Activated effector memory CD4-positive, alpha-beta T cell treated with anti-CD3 and anti-CD28 coated beads, Interleukin-2, amount 50 U/mL, for 16 hours (primary cell): ENCODE results near the gene OSBPL10.
"Not testable (repeated sequence)": the region's sequence is repeated elsewhere in the genome, so short reads cannot be mapped to it uniquely, and the experiment has no call there.

ENCODE experiments used
- DNase-seq: peaks from one replicate; pipeline ENCODE4 v3.0.0-alpha.2; 2020

OSBPL10 gene

GRCh38 chr3:31802981-31803740 is 177.9 kb downstream of the OSBPL10 start:
- no peak for DNase-seq

- DNase-seq, result no peak
Observed at GRCh38 chr3:31800436-31800835, 180.6 kb downstream of the OSBPL10 start.

GRCh38 chr3:31798840-31799239 is 182.2 kb downstream of the OSBPL10 start:
- DNase-seq, result no peak

- no peak for DNase-seq
Observed at GRCh38 chr3:31793821-31794220, 187.2 kb downstream of the OSBPL10 start.

GRCh38 chr3:31791090-31791430 is 190.0 kb downstream of the OSBPL10 start:
- no peak for DNase-seq

- DNase-seq, result no peak
Observed at GRCh38 chr3:31790193-31791089, 190.6 kb downstream of the OSBPL10 start.

- DNase-seq, result no peak
Observed at GRCh38 chr3:31789429-31789828, 191.6 kb downstream of the OSBPL10 start.

- DNase-seq, result no peak
Observed at GRCh38 chr3:31785734-31786133, 195.3 kb downstream of the OSBPL10 start.

- no peak for DNase-seq
Observed at GRCh38 chr3:31785286-31785685, 195.8 kb downstream of the OSBPL10 start.

GRCh38 chr3:31783851-31784250 is 197.2 kb downstream of the OSBPL10 start:
- DNase-seq, result not testable (repeated sequence)

- not testable (repeated sequence) for DNase-seq
Observed at GRCh38 chr3:31782306-31782705, 198.8 kb downstream of the OSBPL10 start.

- DNase-seq, result no peak
Observed at GRCh38 chr3:31779514-31779913, 201.5 kb downstream of the OSBPL10 start.

GRCh38 chr3:31777887-31778286 is 203.2 kb downstream of the OSBPL10 start:
- DNase-seq, result no peak

- no peak for DNase-seq
Observed at GRCh38 chr3:31777092-31777491, 204.0 kb downstream of the OSBPL10 start.

GRCh38 chr3:31776016-31776415 is 205.0 kb downstream of the OSBPL10 start:
- DNase-seq, result no peak

- DNase-seq, result no peak
Observed at GRCh38 chr3:31775383-31775782, 205.7 kb downstream of the OSBPL10 start.

GRCh38 chr3:31772758-31773473 is 208.1 kb downstream of the OSBPL10 start:
- no peak for DNase-seq

- no peak for DNase-seq
Observed at GRCh38 chr3:31772272-31772671, 208.8 kb downstream of the OSBPL10 start.

- no peak for DNase-seq
Observed at GRCh38 chr3:31770822-31771326, 210.2 kb downstream of the OSBPL10 start.

- peak; percentile 76 for DNase-seq
Observed at GRCh38 chr3:31768479-31769125, 212.5 kb downstream of the OSBPL10 start.

GRCh38 chr3:31767920-31768319 is 213.1 kb downstream of the OSBPL10 start:
- DNase-seq, result no peak

- no peak for DNase-seq
Observed at GRCh38 chr3:31766669-31767068, 214.4 kb downstream of the OSBPL10 start.

GRCh38 chr3:31765871-31766270 is 215.2 kb downstream of the OSBPL10 start:
- DNase-seq, result no peak
